Right hindlimb (tissue), 1 donor: ENCODE data around the gene HDDC3.

ENCODE experiments used
- DNase-seq: peaks from one replicate; pipeline ENCODE4 v3.0.0-alpha.2; 2018

Gene HDDC3, protein sequence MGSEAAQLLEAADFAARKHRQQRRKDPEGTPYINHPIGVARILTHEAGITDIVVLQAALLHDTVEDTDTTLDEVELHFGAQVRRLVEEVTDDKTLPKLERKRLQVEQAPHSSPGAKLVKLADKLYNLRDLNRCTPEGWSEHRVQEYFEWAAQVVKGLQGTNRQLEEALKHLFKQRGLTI

GRCh38 chr15:90931828-90932659, at the start of gene HDDC3:
Gene HDDC3 (minus strand): TSS chr15:90932549. CDS start chr15:90932540, 9 bp downstream.
- peak; percentile 90 for DNase-seq

- no peak for DNase-seq
These were observed 49.8 kb upstream of the HDDC3 start for GRCh38 chr15:90982135-90982534.

DNA sequence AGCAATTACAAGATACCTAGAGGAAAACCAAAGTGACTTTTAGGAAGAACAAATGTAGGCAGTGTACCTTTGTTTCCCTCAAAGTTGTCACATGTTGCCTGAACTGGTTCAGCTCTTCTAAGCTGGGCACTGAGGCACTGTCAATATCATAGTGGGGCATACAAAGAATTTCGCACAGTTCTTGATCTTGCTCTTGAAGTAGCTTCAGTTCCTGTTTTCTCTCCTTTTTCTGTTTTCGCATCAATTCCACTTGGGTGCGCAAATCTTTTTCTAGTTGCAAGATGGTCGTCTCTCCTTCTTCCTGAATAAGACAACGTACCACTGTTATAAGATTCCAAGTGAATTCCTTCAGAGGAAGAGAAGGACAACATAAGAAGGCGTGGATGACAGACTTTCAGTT, 49.3 kb upstream of the HDDC3 start:
- no peak for DNase-seq

GRCh38 chr15:90979582-90979981, 47.2 kb upstream of the HDDC3 start:
- no peak for DNase-seq

DNA sequence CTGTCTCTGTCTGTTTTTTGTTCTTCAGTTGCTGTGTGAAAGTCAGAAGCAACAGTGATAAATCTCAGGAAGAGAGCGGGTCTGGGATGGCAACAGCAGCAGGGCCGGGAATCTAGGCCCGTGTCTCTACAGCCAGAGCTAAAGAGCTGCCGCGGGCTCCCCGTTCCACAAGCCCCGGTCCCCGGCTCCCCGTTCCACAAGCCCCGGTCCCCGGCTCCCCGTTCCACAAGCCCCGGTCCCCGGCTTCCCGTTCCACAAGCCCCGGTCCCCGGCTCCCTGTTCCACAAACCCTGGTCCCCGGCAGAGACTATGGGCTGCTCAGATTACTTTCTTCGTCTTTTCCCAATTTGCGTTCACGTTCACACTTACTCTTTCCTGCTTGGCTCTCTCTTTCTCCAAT, 41.9 kb upstream of the HDDC3 start:
- no peak for DNase-seq

DNA sequence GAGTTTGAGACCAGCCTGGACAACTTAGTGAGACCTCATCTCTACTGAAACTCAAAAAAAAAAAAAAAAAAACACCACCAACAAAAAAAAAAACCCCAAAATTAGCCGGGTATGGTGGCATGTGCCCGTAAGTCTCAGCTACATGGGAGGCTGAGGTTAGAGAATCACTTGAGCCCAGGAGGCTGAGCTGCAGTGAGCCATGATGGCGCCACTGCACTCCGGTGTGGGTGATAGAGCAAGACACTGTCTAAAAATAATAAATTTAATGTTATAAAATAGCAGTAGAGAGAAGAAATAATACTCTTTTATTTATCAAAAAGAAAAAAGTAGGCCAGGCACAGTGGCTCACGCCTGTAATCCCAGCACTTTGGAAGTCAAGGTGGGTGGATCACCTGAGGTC, 39.8 kb upstream of the HDDC3 start:
- no peak for DNase-seq

GRCh38 chr15:90970274-90970673, 37.9 kb upstream of the HDDC3 start:
- DNase-seq, result no peak

- DNase-seq, result no peak
These were observed 36.1 kb upstream of the HDDC3 start for GRCh38 chr15:90968434-90968833.

DNA sequence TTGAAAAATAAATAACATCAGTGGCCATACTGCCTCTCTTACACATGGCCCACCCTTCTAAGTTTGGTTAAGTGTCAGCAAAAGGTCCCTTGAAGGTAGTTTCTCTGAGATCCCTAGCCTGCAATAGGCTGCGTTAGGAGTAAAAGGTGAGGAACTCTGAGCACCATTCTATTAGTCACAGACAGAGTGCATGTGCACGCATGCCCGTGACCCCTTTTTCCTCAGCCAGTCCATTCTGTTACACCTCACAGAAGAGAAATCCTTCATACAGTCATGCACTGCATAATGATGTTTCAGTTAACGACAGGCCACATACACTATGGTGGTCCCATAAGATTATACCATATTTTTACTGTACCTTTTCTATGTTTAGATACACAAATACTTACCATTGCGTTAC, 34.9 kb upstream of the HDDC3 start:
- no peak for DNase-seq

GRCh38 chr15:90966262-90966661, 33.9 kb upstream of the HDDC3 start:
- no peak for DNase-seq

DNA sequence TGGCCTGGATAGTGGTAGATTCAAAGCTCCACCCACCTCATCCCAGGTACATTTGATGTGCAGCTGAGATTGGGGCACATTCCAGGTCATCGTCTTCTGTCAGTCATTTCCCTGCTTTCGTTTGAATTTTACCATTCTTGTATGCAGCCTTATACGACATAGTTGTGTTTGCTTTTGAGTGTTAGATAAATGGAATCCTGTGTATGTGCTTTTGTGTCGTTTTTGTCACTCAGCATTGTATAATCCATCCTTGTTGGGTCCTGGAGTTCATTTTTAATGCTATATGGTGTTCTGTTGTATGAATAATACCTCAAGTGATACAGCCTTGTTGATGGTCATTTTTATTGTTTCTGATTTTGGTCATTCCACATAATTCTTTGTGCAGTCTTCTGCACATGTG, 29.7 kb upstream of the HDDC3 start:
- no peak for DNase-seq

GRCh38 chr15:90960298-90961091, 28.1 kb upstream of the HDDC3 start:
- no peak for DNase-seq

DNA sequence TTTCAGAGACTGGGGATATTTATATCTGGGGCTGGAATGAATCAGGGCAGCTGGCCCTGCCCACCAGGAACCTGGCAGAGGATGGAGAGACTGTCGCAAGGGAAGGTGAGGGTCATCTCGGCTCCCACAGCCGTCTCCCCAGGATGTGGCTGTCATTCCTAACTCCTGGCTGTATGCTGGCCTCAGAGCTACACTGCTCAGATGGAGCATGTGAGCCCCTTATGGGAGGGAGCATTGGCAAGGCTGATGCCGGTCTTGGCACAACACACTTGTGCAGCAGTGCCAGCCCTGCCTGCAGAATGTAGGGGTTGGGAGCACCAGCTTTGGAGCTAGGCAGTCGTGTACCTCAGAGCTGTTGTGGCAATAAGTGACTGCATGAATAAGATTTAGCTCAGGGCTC, 27.5 kb upstream of the HDDC3 start:
- peak; percentile 85 for DNase-seq

GRCh38 chr15:90959028-90959595, 26.8 kb upstream of the HDDC3 start:
- no peak for DNase-seq

GRCh38 chr15:90957791-90958190, 25.4 kb upstream of the HDDC3 start:
- no peak for DNase-seq

DNA sequence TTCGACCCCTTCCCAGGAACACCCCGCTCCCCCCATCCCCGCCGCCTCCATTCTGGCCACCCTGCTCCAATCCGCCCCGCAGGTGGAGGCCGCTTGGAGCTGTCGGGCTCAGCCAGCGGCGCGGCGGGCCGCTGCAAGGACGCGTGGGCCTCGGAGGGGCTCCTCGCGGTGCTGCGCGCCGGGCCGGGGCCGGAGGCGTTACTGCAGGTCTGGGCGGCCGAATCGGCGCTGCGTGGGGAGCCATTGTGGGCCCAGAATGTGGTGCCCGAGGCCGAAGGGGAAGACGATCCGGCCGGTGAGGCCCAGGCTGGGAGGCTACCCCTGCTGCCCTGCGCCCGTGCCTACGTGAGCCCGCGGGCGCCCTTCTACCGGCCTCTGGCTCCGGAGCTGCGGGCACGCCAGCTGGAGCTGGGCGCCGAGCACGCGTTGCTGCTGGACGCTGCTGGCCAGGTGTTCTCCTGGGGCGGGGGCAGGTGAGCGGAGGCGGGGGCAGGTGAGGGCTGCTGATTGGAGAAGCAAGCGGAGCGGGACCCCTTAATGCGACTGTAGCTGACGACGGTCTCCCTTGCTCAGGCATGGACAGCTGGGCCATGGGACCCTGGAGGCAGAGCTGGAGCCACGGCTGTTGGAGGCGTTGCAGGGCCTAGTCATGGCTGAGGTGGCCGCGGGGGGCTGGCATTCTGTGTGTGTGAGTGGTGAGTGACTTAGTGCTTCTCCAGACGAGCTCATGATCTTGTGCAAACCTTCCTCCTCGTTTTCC, 24.9 kb upstream of the HDDC3 start:
- no peak for DNase-seq

DNA sequence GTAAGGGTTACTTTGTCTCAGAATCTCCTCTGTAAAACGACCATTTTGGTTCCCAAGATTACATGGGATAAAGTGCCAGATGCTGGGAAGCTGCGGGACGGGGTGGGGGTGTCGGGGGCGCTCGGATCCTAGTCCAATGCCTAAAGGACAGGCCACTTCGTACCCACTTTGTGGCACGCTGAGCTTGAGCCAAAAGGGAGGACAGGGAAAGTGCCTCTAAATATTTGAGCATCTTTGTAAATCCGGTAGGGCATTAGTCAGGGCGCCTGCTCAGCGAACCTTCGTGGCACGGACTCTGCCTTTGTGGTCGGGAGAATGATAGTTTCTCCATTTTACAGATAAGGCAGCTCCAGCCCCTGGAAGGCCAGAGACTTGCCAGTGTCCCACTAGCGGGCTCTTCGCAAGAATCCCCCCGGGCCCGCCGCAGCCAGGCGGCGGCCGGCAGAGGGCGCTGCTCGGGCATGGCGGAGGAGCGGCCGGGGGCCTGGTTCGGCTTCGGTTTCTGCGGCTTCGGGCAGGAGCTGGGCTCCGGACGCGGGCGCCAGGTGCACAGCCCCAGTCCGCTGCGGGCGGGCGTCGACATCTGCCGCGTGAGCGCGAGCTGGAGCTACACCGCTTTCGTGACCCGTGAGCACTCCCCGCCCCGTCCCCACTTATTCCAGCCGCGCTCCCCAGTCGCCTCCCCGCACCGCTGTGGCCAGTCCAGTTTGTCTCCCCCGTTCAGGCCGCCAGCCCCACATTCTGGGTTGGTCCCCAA, 24.1 kb upstream of the HDDC3 start:
- peak; percentile 87 for DNase-seq

GRCh38 chr15:90955624-90956273, 23.4 kb upstream of the HDDC3 start:
- no peak for DNase-seq

GRCh38 chr15:90954712-90955623, 22.6 kb upstream of the HDDC3 start, which contains the start of gene RCCD1:
Gene RCCD1 (plus strand): TSS chr15:90954884. CDS start chr15:90956735, 1,851 bp downstream.
- peak; percentile 97 for DNase-seq
